Breast epithelium (tissue), 4 donors: ENCODE data around the gene MOB4. TPM values are rescaled to one million over a fixed set of nuclear protein-coding genes. Genes with fewer than 3 reads are reported as not detected.

Experiments used
- DNase-seq, 2 donors: peaks; one replicate each; pipeline ENCODE4 v3.0.0-alpha.2; 2019; ENCODE audit warnings: low spot score in 2 of 2
- H3K27ac ChIP-seq, 2 donors: fragments of 200-600 bp; sonication (generic) in 1 of 2; one replicate each; pipeline ENCODE4 v1.5.1; 2016 to 2019; ENCODE audit warnings: mild to moderate bottlenecking in 1 of 2
- H3K27me3 ChIP-seq, 2 donors: fragments of 200-600 bp; sonication (generic) in 1 of 2; one replicate each; pipeline versions ENCODE4 v1.5.1 to v1.6.0; 2017 to 2019; ENCODE audit warnings: control low read depth in 1 of 2, mild to moderate bottlenecking in 1 of 2
- H3K36me3 ChIP-seq: fragments of 200-600 bp; one replicate; pipeline ENCODE4 v1.5.1; 2019
- H3K4me1 ChIP-seq, 2 donors: fragments of 200-600 bp; sonication (generic); one replicate each; pipeline ENCODE4 v1.5.1; 2016 to 2019; ENCODE audit warnings: control low read depth in 1 of 2
- H3K4me3 ChIP-seq, 3 donors: fragments of 200-600 bp; sonication (generic); 1 replicate in 2 of 3; 2 replicates in 1 of 3; pipeline ENCODE4 v1.5.1; 2016 to 2019; ENCODE audit warnings: mild to moderate bottlenecking in 3 of 3, moderate library complexity in 2 of 3
- H3K9me3 ChIP-seq, 2 donors: fragments of 200-600 bp; sonication (generic) in 1 of 2; one replicate each; pipeline ENCODE4 v1.5.1; 2016 to 2019; ENCODE audit warnings: control low read depth in 1 of 2
- POLR2A ChIP-seq: fragments of 450-650 bp; IDR thresholded peaks from one replicate; pipeline ENCODE4 v1.6.1; 2016; ENCODE audit warnings: antibody characterized with exemption, mild to moderate bottlenecking, moderate library complexity
- POLR2AphosphoS5 ChIP-seq, 3 donors: sonication (generic); formaldehyde crosslinking; IDR thresholded peaks; one replicate each; pipeline ENCODE4 v1.6.1; 2017; ENCODE audit warnings: antibody characterized with exemption in 3 of 3
- intact Hi-C: fragments of 100-400 bp; cut with DNase I; formaldehyde crosslinking; loops from one replicate; pipeline ENCODE4 v1.15.1; 2023; ENCODE audit warnings: low total_unique reads
- total RNA-seq, 3 donors: library from RNA; depleted of rRNA; stranded (reverse); fragments of >200 nt; gene quantifications; one replicate each; pipeline ENCODE4 v1.1.0, GENCODE V29; 2016
- TF ChIP-seq, protein P1 (sequence below), 3 donors: fragments of 450-650 bp; IDR thresholded peaks; one replicate each; pipeline ENCODE4 v1.5.1; 2016 to 2017; ENCODE audit warnings: antibody characterized with exemption in 3 of 3, mild to moderate bottlenecking in 3 of 3, moderate library complexity in 3 of 3

MOB4 gene
- total RNA-seq, 3 donors from 2014 or later = 20.6 to 34.7 (median 34.2) TPM

DNA sequence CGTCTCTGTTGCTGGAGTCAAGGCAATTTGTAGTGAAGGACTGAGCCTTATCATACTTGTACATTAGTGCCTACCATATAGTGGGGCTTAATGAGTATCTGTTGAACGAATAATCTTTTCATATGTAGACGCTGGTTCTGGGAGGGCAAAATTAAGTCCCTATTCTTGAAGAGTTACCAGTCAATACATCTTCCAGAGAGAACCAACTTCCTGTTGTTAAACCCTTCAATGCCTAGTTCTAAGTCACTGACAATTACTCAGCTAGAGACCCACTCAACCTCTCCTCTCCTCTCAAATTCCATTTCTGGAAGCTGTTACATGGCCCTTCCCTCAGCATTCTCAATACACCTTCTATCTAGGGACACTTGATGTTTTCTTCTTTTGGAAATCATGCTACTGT is 1.1 kb upstream of the MOB4 start:
- peaks cover 0 to 8% of the 10 kb centered on the region in 2 donors for H3K4me1 ChIP-seq
- intact Hi-C loops = loop anchor here (5.0 kb wide), 1 partner anchor 1267 kb away; no protein-coding TSS in a partner anchor
- H3K36me3 ChIP-seq = no peaks in the 10 kb centered on the region
- H3K27ac ChIP-seq = peak overlapping the region; percentile 96 to 97
- DNase-seq = no peak
- TF ChIP-seq POLR2AphosphoS5 (IDR thresholded peaks at IDR 0.05) (no peak), POLR2A (no peak)
- TF ChIP-seq, protein P1, sequence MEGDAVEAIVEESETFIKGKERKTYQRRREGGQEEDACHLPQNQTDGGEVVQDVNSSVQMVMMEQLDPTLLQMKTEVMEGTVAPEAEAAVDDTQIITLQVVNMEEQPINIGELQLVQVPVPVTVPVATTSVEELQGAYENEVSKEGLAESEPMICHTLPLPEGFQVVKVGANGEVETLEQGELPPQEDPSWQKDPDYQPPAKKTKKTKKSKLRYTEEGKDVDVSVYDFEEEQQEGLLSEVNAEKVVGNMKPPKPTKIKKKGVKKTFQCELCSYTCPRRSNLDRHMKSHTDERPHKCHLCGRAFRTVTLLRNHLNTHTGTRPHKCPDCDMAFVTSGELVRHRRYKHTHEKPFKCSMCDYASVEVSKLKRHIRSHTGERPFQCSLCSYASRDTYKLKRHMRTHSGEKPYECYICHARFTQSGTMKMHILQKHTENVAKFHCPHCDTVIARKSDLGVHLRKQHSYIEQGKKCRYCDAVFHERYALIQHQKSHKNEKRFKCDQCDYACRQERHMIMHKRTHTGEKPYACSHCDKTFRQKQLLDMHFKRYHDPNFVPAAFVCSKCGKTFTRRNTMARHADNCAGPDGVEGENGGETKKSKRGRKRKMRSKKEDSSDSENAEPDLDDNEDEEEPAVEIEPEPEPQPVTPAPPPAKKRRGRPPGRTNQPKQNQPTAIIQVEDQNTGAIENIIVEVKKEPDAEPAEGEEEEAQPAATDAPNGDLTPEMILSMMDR (IDR thresholded peaks at IDR 0.05) = no peak
- H3K9me3 ChIP-seq = no peaks in the 10 kb centered on the region
- H3K27me3 ChIP-seq = no peaks in the 10 kb centered on the region
- peak overlapping the region in 2 of 3 donors; percentile 93 to 94 for H3K4me3 ChIP-seq

DNA sequence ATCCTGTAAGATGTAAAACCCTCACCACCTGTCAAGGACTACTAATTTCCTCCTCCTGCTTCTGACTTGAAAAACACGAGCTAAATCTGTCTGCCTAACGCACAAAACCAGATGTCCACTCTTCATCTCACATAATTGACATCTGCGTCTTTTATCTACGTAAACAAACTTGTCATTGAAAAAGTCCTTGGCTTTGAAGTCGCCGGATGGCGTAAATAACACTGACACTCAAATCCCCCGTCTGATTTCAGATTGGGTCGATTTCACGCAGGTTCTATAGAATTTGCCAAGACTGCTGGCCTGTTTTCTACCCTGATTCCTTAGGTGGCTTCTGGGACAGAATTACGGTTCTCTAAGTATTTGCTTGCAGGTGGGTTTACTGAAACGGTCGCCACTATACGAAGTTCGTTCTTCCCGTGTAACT is 539 bp upstream of the MOB4 start:
- no peak for DNase-seq
- H3K27ac ChIP-seq = peak overlapping the region; percentile 96 to 97
- TF ChIP-seq POLR2AphosphoS5 (IDR thresholded peaks at IDR 0.05) (no peak), POLR2A (no peak)
- TF ChIP-seq, protein P1 (IDR thresholded peaks at IDR 0.05) = no peak
- peak overlapping the region; percentile 93 to 97 (median 94) for H3K4me3 ChIP-seq
- no peaks in the 10 kb centered on the region for H3K9me3 ChIP-seq
- intact Hi-C loops = no loop called here
- H3K4me1 ChIP-seq = peaks cover 0 to 8% of the 10 kb centered on the region in 2 donors
- H3K36me3 ChIP-seq = no peaks in the 10 kb centered on the region
- H3K27me3 ChIP-seq = no peaks in the 10 kb centered on the region

DNA sequence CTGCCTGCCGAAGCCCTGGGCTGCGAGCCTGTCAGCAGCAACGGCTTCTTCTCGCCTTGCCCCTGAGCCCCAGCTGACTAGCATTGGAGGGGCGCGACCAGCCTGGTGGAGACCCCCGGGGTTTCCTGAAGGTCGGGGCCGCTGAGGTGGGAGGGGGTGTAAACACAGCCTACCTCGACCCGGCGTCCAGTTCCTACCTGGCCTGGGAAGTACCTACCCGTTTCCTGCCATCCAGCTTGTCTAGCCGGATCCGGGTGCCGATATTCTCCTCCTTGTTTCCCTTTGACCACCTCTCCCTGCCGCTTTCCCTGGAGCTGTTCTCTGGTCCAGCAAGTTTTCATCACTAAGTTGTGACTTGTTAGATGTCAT is 511 bp downstream of the MOB4 start:
- DNase-seq = no peak
- peak overlapping the region; percentile 96 to 97 for H3K27ac ChIP-seq
- peak overlapping the region; percentile 93 to 97 (median 94) for H3K4me3 ChIP-seq
- no peaks in the 10 kb centered on the region for H3K27me3 ChIP-seq
- intact Hi-C loops = no loop called here
- H3K36me3 ChIP-seq = no peaks in the 10 kb centered on the region
- no peak for TF ChIP-seq POLR2AphosphoS5 (IDR thresholded peaks at IDR 0.05)
- TF ChIP-seq POLR2A = no peak
- no peaks in the 10 kb centered on the region for H3K9me3 ChIP-seq
- H3K4me1 ChIP-seq = peaks cover 0 to 8% of the 10 kb centered on the region in 2 donors

DNA sequence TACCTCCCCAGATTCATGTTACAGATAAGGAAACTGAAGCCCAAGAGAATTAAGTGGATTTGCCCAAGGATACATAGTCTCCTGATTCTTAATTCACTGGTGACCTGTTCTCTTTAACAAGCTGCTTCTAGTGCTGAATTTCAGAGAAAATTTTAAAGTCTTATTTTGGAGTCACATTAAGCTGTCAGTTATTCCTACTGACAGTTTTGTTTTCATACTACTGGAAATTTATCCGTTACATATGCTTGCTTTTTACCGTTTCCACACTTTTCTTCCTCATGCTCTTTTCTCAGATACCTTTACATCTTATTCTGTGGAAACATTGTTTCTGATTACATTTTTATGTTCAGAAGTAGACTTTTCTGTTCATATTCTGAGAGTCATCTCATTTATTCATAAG is 1.3 kb downstream of the MOB4 start:
- Histone ChIP-seq H3K36me3 (no peaks in the 10 kb centered on the region), H3K27me3 (no peaks in the 10 kb centered on the region), H3K4me3 (peak overlapping the region; percentile 93 to 97 (median 94)), H3K9me3 (no peaks in the 10 kb centered on the region), H3K27ac (peak overlapping the region; percentile 96 to 97), H3K4me1 (peaks cover 0 to 8% of the 10 kb centered on the region in 2 donors)
- no peak for DNase-seq
- TF ChIP-seq POLR2A (no peak), POLR2AphosphoS5 (IDR thresholded peaks at IDR 0.05) (no peak)
- TF ChIP-seq, protein P1 (IDR thresholded peaks at IDR 0.05) = no peak
- intact Hi-C loops = no loop called here

DNA sequence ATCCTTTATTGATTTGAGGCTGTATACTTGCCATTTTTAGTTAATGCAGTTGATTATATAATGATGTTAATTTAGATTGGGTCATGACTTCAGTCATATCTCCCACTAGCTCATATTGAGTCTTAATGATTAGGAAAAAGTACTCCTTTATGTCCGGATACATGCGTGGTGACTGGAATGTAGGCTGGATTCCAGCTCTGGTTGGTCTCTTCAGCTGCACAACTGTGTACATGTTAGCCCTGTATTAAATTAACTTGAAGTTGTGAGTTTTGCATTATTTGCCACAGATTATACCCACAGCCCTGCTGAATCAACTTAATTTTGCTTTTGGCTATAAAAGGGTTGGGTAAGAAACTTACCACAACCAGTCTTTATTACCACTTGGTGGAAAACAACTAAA is 22.5 kb downstream of the MOB4 start:
- no peak overlapping the region for H3K4me3 ChIP-seq
- H3K27me3 ChIP-seq = no peaks in the 10 kb centered on the region
- TF ChIP-seq POLR2A (no peak), POLR2AphosphoS5 (IDR thresholded peaks at IDR 0.05) (no peak)
- TF ChIP-seq, protein P1 (IDR thresholded peaks at IDR 0.05) = no peak
- intact Hi-C loops = no loop called here
- no peaks in the 10 kb centered on the region for H3K4me1 ChIP-seq
- H3K9me3 ChIP-seq = no peaks in the 10 kb centered on the region
- no peak for DNase-seq
- H3K27ac ChIP-seq = no peak overlapping the region
- no peaks in the 10 kb centered on the region for H3K36me3 ChIP-seq

DNA sequence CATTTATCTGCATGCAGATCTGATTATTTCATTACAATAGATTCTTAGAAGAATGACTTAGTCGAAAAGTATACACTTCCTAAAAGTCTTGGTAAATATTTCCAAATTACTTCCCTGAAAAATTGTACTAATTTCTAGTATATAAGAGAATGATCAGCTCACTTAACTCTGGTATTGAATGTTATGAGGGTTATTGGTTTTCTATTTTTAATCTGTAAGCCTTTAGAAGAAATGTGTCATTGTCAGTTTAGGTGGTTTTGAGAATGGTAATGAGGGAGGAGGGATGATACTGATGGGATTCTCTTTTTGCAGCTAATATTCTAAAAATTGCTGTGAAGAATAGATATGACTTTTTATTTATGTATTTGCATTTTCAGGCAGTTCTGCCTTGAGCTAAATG is 23.9 kb downstream of the MOB4 start:
- intact Hi-C loops = no loop called here
- Histone ChIP-seq H3K36me3 (no peaks in the 10 kb centered on the region), H3K4me1 (no peaks in the 10 kb centered on the region), H3K27ac (no peak overlapping the region), H3K9me3 (no peaks in the 10 kb centered on the region), H3K27me3 (no peaks in the 10 kb centered on the region), H3K4me3 (no peak overlapping the region)
- DNase-seq = no peak
- TF ChIP-seq, protein P1 (IDR thresholded peaks at IDR 0.05) = no peak
- TF ChIP-seq POLR2AphosphoS5 (IDR thresholded peaks at IDR 0.05) (no peak), POLR2A (no peak)
